GM21723 (cell line): ENCODE results near the gene PRR29.

ENCODE experiments used
- ATAC-seq: cut with Tn5 transposase; IDR thresholded peaks from one replicate; pipeline ENCODE4 v1.9.1; 2021; ENCODE audit warnings: mild to moderate bottlenecking, moderate library complexity; ENCODE audit not compliant: unreplicated experiment

The PRR29 gene

DNA sequence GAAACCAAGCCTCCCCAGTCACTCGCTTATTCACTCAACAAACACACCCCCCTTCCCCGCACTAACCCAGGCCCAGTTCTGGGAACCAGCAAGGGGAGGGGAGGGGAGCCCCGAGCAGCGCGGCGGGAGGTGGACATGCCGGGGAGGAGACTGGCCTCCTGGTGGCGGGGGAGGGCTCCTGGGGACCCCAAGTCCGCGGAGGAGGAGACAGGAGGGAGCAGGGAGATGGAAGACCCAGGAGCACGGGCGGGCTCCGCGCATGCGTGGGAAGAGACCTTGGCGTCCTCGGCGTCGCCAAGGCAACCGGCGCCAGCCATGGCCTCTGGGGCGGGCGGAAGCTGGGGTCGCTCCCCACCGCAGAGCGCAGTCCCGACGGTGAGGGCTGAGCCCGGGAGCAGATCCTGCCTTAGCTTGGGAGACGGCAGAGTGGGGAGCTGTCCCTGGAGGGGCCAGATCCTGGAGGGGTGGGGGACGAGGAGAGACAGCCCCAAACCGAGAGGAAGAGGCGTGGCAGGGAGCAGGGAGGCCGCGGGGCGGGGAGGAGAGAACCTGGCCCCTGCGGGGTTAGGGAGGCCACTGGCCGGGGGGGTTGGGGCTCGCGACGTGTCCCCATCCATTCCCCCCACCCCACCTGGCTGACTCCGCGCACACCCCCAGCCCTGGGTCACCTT is at the start of gene PRR29:
TSS of gene PRR29 (plus strand) at position 302 of the 671 bp plus-strand sequence. CDS start at position 316, 14 bp downstream.
- ATAC-seq = no peak

DNA sequence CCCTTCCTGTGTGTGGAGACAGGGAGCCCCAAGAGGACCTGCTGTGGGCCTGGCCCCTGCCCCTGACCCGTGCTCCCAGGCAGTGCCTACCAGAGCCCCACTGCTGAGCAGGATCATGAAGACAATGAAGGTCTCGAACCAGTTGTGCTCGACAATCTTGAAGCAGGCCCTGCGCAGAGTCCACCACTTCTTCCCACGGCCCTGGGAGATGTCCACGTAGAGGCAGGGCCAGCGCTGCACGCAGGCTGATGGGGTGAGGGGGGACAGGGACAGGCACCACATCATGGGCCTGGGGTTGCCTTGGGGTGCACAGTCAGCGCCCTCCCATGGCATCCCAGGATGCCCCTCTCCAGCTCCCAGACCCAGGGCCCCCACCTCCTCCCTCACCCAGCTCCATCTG is 49.6 kb upstream of the PRR29 start:
- no peak for ATAC-seq

DNA sequence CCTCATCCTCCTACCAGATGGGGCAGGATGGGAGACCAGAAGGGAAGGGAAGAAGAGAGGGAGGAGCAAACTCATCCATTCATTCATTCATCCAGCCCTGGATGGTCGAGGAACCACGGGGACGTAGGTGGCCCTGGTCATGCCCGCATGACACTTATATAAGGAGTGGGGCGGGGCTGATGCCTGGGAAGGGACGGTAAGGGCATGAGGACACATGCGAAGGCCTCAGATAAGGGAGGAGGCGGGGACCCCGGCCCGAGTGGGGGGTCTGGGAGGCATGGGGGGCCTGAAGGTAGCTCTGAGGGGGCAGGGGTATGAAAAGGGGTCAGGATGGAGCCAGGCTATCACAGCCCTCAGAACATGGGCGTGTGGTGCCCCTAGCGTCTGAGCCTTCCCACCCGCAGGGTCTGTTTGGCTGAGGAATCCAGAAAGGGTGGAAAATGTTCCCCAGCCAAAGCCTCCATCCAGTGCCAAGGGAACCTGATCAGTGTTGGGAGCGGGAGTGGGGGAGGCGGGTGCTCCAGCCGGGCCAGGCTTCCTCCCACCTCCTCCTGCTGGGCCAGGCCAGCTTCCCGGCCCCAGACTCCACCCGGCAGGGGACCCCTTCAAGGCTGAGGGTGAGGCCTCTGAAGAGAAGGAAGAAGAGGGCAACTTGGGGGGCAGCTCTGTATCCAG is 48.4 kb upstream of the PRR29 start:
- ATAC-seq = no peak

DNA sequence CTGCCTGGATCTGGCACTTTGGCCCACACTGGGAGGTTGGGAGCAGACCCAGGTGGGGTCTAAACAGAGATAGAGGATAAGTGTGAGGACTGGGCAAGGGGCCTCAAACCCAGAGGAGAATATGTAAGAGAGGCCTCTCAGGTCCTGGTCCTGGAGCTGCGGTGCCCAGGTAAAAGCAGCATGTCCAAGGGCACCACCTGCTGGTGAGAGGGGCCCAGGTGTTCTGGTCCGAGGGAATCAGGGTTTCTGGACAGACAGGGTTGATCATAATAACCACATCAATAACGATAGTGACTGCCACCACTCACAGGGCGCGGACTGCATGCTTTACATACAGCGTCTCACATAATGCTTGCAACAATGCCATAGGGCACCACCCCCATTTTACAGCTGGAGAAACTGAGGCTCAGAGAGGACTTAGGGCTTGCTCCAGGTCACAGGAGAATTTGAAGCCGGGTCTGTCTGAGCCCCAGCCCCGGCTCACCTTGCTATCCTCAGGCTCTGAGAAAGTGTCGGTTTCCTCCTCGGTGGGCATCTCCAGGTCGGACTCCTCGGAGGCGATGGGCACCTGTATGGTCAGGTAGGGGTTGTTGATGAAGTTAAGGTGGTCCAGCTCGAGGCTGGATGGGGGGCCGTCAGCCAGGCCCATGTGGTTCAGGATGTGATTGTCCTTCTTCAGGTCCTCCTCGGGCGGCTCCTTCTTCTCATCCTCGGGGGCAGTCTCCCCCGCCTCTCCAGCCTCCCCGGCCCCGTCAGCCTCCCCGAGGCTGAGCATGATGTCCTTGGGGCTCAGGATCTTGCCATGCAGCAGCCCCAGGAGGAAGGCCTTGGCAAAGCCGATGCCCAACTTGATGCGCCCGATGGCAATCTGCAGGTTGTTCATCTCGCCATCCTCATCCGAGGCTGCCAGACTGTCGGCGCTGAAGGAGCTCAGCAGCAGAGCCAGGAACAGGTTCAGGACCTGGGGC is 46.9 kb upstream of the PRR29 start:
- ATAC-seq = no peak

DNA sequence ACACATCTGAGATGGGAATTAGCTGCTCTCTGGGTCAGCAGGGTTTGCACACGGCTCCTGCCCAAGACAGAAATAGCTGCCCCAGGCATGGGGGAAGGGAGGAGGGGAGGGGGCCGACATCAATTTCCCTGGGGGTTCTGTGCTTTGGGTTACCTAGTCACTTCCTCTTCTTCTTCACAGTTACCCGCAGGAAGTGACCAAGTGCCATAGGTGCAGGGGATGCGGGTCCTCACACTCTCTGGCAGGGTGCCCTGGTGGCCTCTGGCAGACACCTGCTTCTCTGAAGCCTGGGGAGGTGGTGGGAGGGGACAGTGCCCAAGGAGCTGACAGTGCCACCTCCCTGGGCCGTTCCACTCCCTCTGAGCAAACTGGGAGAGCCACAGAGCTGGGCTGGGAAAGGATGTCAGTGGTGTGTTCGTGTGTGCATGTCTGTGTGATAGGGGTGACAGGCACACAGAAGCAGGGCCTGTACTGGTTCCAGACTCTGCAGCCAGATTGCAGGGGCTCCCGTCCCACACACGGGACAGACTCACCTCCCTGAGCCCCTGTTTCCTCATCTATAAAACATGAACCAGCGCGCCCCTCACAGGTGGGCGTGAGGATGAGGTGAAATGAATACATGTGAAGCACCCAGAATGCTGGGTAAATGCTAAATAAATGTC is 43.6 kb upstream of the PRR29 start:
- no peak for ATAC-seq

DNA sequence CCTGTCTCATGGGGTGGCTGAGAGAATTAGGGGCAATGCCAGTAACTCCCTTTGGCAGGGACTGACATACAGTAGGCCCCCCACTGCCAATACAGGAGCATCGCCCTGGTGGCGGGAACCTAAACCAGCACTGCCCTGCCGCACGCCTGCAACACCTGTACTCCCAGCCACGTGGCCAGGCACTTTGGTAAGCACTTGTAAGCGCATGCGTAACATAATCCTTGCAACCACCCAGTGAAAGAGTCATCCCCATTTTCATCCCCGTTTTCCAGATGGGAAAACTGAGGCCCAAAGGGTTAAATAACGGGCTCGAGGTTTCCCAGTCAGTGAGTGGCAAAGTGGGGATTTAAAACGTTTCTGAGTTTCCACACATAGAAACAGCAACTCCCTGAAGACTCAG is 42.9 kb upstream of the PRR29 start:
- ATAC-seq = no peak

DNA sequence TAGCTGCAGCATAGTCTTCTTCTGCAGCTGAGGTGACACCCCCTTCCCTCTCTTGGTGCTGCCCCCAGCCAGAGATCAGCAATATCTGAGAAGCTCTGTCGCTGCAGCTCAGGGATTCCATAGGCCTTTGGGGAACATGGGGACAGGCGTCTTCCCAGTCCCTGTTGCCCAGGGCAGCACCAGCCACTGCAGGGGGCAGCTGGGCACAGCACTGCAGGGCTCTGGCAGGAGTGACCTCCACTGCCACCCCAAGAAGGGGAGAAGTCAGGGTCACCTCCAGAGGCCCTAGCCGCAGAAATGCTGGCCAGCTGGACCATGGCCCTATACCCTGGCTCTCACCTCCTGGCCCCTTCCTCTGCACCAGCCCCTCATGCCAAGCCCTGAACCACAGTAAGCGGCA is 42.4 kb upstream of the PRR29 start:
- ATAC-seq = no peak

DNA sequence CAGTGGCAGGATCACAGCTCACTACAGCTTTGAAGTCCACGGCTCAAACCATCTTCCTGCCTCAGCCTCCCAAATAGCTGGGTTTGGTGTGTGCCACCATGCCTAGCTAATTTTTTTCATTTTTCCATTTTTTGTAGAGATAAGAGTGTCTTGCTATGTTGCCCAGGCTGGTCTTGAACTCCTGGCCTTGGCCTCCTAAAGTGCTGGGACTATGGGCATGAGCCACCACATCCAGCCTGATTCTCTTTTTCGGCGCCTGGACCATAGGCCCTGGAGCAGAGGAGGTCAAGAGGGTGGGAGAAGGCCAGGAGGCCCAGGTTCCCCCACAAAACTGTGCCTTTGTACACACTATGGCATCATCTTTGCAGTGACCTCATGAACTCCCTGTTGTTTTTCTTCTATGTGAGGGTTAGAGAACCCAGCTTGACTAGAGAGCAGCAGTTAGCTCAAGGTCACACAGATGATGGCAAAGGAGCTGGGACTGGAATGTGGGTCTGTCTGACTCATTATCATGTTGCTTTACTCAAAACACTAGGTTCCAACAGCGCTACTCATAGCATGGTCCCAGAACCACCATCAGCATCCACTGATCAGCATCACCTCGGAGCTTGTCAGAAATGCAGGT is 41.7 kb upstream of the PRR29 start:
- ATAC-seq = no peak

DNA sequence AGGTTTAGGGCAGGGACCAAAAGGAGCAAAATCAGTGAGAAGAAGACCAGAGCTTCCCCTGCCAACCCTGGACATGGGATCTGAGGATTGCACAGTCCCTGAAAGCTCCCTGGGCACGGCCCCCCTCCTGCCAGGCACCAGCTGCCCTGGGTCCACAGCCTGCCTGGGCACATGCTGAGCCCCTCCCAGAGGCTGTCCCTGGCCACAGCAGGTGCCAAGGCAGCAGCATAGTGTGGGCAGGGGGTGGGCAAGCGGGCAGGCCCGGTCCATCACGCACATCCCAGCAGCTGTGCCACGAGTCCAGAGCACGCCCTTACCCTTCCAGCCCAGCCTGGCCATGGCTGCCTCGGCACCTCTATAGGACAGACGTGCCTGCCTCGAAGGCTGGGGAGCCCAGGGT is 38.1 kb upstream of the PRR29 start:
- no peak for ATAC-seq

DNA sequence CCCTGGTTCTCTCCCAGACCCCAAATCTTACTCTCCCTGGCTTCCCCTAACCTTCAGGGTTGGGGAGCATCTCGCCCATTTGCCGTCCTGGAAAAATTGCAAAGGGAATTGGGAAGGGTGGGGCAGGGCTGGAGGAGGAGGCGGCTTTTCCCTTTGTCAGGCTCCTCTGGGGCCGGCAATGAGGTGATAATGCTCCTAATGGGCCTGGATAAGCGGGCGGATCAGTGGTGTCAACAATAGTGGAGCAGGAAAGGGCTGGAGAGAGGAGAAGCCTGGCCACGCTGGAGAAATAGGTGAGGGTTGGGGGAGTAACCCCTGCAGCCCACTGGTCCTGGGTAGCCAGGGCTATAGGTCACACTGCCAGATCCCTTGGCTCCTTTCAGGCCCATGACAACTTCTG is 37.7 kb upstream of the PRR29 start:
- ATAC-seq = no peak

DNA sequence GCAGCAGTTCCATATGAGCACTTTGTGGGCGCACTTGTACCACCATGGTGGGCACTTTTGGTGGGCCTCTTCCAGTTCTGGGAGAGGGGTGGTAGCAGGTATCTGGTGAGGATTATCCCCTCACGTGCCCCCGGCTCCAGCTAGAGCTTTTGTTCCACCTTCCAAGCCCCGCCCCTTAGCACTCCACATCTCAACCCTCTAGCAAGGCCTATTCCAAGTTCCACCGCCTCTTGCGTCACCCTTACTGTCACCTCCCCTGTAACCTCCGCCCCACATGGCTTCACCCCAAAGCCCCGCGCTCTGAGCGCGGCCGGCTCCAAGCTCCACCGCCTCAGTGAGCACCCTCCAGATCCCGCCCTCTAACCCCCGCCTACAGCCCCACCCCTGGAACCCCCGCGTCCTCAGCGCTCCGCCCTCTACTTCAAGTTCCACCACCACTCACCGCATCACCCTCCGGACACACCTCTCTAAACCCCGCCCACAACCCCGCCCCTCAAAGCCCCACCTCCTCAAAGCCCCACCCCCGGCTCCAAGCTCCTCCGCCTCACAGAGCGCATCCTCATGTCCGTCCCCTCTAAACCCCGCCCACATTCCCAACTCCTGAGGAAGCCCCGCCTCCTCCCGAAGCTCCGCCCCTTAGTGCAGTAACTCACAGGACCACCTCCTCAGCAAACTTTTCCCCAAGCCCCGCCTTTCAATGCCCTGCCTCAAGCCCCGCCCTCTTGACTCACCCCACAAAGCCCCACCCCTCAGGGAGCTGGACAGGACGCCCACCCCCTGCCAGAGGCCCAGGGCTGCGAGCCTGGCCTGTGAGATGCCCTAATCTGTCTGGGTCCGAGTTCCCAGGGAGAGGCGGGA is 36.6 kb upstream of the PRR29 start:
- ATAC-seq = no peak

DNA sequence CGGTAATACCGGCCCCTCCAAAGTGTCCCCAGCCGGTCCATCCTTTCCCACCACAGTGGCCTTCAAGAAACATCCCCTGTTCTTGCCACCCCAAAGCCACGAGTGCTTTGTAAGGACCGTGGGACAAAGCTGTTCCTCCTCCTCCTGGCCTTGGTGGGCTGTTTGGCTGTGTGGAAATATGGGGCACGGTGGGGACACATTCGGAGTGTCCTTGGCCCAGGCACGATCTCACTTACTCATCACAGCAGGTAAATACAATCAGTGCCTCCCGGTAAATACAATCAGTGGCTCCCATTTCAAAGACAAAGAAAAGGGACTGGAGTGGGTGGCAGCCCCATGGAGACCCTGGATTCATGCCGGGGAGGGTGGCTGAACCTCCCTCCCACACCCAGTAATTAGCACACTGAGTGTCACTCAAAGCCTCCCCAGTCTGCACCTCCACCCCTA is 35.8 kb upstream of the PRR29 start:
- ATAC-seq = no peak

DNA sequence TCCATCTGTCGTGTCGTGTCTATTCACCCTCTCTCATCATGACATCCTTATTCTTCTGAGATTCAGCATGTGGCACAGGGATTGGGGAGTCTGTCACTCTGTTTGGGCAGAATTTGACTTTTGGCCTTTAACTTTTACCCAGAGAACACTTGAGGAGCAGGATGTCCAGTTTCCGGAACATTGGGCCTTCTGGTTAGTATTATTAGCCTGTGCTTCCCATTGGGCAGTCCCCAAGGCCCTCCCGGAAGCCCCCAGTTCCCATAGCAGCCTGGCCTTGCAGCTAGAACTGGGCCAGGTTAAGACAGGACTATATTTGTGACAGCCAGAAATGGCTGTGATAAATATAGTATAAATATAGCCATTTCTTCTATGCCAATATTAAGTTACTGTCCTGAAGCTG is 35.0 kb upstream of the PRR29 start:
- no peak for ATAC-seq

DNA sequence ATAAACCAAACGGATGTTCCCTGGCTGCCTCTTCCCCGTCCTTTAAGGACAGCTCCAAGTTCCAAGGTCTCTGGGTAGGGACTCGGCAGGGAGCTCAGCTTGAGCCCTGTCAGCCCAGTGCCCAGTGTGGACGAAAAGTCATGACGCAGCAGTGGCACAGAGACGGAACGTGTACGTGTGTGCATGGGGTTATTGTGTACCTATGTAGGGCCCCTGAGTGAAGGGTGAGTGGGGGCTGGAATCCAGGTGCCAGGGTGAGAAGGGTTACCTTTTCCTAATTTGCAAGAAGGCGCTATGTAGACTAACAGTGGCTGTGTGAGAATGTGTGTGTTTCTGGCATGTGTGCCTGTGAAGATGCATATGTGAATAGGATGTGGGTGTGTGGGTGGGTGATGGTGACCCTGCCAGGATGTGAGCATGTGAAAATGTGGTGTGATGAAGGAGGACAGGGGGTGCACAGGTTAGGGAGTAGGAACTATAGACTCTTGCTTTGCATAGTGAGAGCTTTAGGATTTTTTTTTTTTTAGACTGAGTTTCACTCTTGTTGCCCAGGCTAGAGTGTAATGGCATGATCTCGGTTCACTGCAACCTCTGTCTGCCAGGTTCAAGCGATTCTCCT is 31.4 kb upstream of the PRR29 start:
- ATAC-seq = no peak

DNA sequence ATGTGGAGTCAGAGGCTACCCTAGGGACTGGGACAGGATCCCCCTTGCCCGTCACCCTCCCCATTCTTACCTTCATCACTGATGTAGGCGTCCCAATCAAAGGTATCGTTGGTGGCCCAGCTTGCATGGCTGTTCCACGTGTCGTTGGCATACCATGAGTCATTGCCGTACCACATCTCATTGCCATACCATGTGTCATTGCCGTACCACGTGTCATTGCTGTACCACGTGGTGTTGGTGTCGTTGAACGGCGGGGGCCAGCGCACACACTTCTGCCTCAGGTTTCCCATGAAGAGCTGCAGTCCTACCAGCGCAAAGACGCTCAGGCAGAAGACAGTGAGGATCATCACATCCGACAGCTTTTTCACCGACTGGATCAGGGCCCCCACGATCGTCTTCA is 30.2 kb upstream of the PRR29 start:
- no peak for ATAC-seq

DNA sequence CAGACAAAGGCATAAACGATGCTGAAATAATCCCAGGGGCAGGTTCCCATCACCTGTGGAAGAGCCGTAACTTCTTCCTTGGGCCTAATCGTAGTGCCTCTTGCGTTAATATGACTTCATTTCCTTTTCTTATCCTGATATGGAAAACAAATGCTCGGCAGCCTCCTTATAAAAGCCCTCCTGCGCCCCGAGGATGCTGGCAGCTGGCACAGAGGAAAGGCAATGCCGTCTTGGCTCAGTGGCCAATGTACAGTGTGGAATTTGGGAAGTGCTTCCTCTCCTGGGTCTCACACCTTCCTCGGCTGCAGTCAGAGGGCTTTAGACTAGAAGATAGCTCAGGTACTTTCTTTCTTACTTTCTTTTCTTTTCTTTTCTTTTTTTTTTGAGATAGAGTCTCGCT is 28.9 kb upstream of the PRR29 start:
- ATAC-seq = no peak

DNA sequence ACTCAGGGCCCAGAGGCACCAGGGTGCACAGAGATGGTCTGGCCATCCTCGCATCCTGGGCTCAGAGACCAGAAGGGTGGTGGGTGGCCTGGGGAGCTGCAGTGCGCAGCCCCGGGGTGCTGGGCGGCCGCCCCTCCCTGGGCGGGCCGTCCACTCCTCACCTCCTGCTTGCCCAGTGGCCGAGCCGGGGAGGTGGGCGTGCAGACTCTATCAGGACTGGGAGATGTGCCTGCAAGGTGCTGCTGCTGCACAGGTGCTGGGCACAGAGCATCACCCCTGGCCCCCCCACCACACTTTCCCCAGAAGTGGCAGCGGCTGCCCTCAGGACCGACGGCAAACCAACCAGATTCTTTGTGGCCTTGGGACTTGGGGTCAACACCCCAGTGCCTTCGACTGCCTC is 25.4 kb upstream of the PRR29 start, which contains the start of gene SCN4A:
TSS of gene SCN4A (minus strand) at position 123 of the 400 bp plus-strand sequence. CDS start at position 46, 77 bp downstream.
- ATAC-seq = no peak

DNA sequence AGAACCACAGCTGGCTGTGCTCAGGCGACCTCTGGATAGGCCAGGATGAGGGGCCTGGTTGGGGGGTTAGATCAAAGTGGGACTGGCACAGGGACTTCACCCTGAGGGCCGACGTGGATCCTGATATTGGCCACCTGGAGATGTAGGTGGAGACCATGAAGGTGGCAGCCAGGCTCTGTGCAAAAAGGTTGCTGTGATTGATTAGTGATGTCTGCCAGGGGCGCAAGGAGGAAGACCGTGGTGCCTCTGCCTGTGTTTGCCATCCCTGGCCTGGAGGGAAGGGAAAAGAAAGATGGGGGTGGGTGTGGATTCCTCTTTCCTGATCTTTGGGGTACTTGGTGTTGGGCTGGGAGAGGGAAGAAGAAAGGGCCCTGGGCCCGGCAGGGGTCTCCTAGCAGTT is 24.9 kb upstream of the PRR29 start:
- ATAC-seq = no peak

DNA sequence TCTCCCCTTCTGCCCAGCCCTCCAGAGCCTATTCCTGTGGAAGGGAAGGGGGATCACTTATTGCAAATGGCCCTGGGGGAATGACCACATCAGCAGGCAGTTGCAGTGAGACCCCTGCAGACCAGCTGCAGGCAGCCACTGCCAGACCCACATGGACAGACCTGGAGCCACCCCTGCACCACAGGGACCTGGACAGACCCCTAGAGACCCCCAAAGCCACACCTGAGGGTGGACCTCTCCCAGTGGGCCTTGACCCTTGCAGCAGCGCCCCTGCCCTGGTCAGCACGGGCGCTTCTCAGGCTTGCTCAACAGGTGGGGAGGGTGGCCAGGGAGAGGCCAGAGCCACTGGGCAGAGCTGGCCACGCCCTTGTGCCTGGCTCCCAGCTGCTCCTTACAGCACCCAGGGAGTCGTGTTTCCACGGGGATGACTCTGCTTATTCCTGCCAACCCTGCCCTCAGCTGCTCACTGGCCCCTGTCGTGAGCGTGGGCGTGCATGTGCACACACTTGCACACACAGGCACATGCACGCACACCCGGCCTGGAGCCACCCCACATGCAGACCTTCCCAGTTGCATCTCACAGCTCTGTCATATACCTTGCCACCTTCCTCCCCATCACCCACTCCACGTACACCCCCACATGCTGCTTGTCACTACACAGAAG is 24.1 kb upstream of the PRR29 start:
- ATAC-seq = no peak
